GM12878 (cell line): Measurements from ENCODE around the gene TP53I3. TPM values are rescaled to one million over a fixed set of nuclear protein-coding genes. Genes with fewer than 3 reads are reported as not detected.

Experiments
- ATAC-seq: fragments of 200-7000 bp; cut with Tn5 transposase; 3 replicates; pipeline ENCODE4 v1.9.1; 2020; ENCODE audit warnings: mild to moderate bottlenecking, moderate library complexity
- BruUV-seq: library from RNA; stranded (reverse); fragments of 400-500 nt; replicated peaks from 2 replicates; lab custom pipeline; 2021; lab: Mats Ljungman, UMichigan
- CTCF ChIA-PET: fragments of 300-600 bp; sonication (Branson Sonifier 250); formaldehyde crosslinking; extraction: SDS; loops from one replicate; lab custom pipeline; 2021; ENCODE audit warnings: inconsistent platforms; lab: Yijun Ruan, JAX
- POLR2A ChIA-PET: fragments of 350-600 bp; formaldehyde crosslinking; extraction: SDS; loops from one replicate; lab custom pipeline; 2021; ENCODE audit warnings: inconsistent platforms; lab: Charles Lee
- RAD21 ChIA-PET: fragments of 300-600 bp; sonication (Branson Sonifier 250); formaldehyde crosslinking; loops from one replicate; lab custom pipeline; 2023; ENCODE audit warnings: antibody characterized with exemption; ENCODE audit not compliant: unreplicated experiment; lab: Charles Lee
- SMC1A ChIA-PET: fragments of 300-600 bp; sonication (Branson Sonifier 250); formaldehyde crosslinking; loops from one replicate; lab custom pipeline; 2023; ENCODE audit not compliant: unreplicated experiment, uncharacterized antibody; lab: Charles Lee
- DNase-seq: peaks from one replicate; pipeline ENCODE4 v3.0.0-alpha.2; 2011; ENCODE audit warnings: low read depth, low spot score
- FAIRE-seq: peaks from 3 replicates; lab custom pipeline; 2011; peaks lifted over from hg19 to GRCh38; lab: Jason Lieb, UNC
- H2AFZ ChIP-seq: 2 replicates; pipeline ENCODE4 v1.6.0; 2011; ENCODE audit warnings: low read depth, low read length, control low read depth; ENCODE audit not compliant: control insufficient read depth
- H3K27ac ChIP-seq: 2 replicates; pipeline ENCODE4 v1.5.1; 2011; ENCODE audit warnings: control low read depth; ENCODE audit not compliant: control insufficient read depth, insufficient read depth
- H3K27me3 ChIP-seq, 2 experiments: replicated peaks in 1 of 2; 2 replicates each; pipeline versions ENCODE4 v1.6.0 to v1.6.1; 2011; ENCODE audit warnings: low read length in 1 of 2; ENCODE audit not compliant: control insufficient read depth in 2 of 2, insufficient read depth in 2 of 2
- H3K36me3 ChIP-seq, 2 experiments: 2 replicates each; pipeline ENCODE4 v1.5.1; 2011; ENCODE audit warnings: low read length in 1 of 2; ENCODE audit not compliant: control insufficient read depth in 2 of 2, insufficient read depth in 2 of 2
- H3K4me1 ChIP-seq: 2 replicates; pipeline ENCODE4 v1.6.1; 2011; ENCODE audit warnings: mild to moderate bottlenecking, low read length, moderate library complexity, mixed read lengths; ENCODE audit not compliant: control insufficient read depth, insufficient read depth
- H3K4me2 ChIP-seq: 2 replicates; pipeline ENCODE4 v1.6.0; 2011; ENCODE audit warnings: control low read depth; ENCODE audit not compliant: control insufficient read depth, insufficient read depth
- H3K4me3 ChIP-seq: fragments of 200-600 bp; sonication (generic); 2 replicates; pipeline ENCODE4 v1.5.1; 2016
- H3K79me2 ChIP-seq: 2 replicates; pipeline ENCODE4 v1.6.0; 2011; ENCODE audit warnings: low read length; ENCODE audit not compliant: control insufficient read depth, insufficient read depth
- H3K9ac ChIP-seq: 2 replicates; pipeline ENCODE4 v1.8.0; 2011; ENCODE audit warnings: low read length, control low read depth, mixed read lengths; ENCODE audit not compliant: control insufficient read depth, insufficient read depth
- H3K9me3 ChIP-seq: replicated peaks from 3 replicates; pipeline ENCODE4 v1.5.1; 2011; ENCODE audit warnings: mild to moderate bottlenecking, low read length; ENCODE audit not compliant: control insufficient read depth, insufficient read depth
- H4K20me1 ChIP-seq: 2 replicates; pipeline ENCODE4 v1.6.0; 2011; ENCODE audit not compliant: control insufficient read depth, insufficient read depth
- DPF2 ChIP-seq: fragments of 450-650 bp; IDR thresholded peaks from 2 replicates; pipeline ENCODE4 v1.6.1; 2017; ENCODE audit warnings: mild to moderate bottlenecking
- E2F8 ChIP-seq: fragments of 450-650 bp; IDR thresholded peaks from 2 replicates; pipeline ENCODE4 v1.6.1; 2018; ENCODE audit warnings: mild to moderate bottlenecking, low read depth, moderate library complexity; ENCODE audit not compliant: partially characterized antibody
- IRF4 ChIP-seq: IDR thresholded peaks from 2 replicates; pipeline ENCODE4 v1.6.1; 2011; ENCODE audit warnings: low read depth, low read length
- NFXL1 ChIP-seq: fragments of 450-650 bp; IDR thresholded peaks from 2 replicates; pipeline ENCODE4 v1.6.1; 2017; ENCODE audit warnings: antibody characterized with exemption, mild to moderate bottlenecking, borderline replicate concordance
- RBBP5 ChIP-seq: fragments of 200-600 bp; sonication (generic); conservative IDR thresholded peaks from 2 replicates; pipeline ENCODE4 v1.6.1; 2016
- SMC3 ChIP-seq: IDR thresholded peaks from 2 replicates; pipeline ENCODE4 v1.6.1; 2011; ENCODE audit warnings: low read length, improper control_type of control experiment, borderline replicate concordance
- SPI1 ChIP-seq: IDR thresholded peaks from 2 replicates; pipeline ENCODE4 v1.6.1; 2011; ENCODE audit warnings: low read depth, mild to moderate bottlenecking, low read length, moderate library complexity, borderline replicate concordance; ENCODE audit not compliant: insufficient read depth
- SREBF1 ChIP-seq: IDR thresholded peaks from 2 replicates; pipeline ENCODE4 v1.6.1; 2012; ENCODE audit warnings: mild to moderate bottlenecking, low read length
- USF2 ChIP-seq: IDR thresholded peaks from 2 replicates; pipeline ENCODE4 v1.6.1; 2011; ENCODE audit warnings: low read depth, low read length, improper control_type of control experiment, borderline replicate concordance
- WGBS: methylation state at CpG from one replicate; pipeline ENCODE4 v1.1.6; 2016; ENCODE audit warnings: low lambda C conversion rate; ENCODE audit not compliant: insufficient replicate concordance, insufficient coverage; ENCODE audit errors: missing lambda C conversion rate; 5-methylcytosine and 5-hydroxymethylcytosine counted together
- in situ Hi-C: fragments of 300-500 bp; cut with MboI; formaldehyde crosslinking; loops from 9 replicates; pipeline ENCODE4 v1.14.3; 2018; ENCODE audit warnings: mixed read lengths
- intact Hi-C: fragments of 100-400 bp; cut with micrococcal nuclease; formaldehyde crosslinking; loops from one replicate; pipeline ENCODE4 v1.14.2; 2022; ENCODE audit not compliant: unreplicated experiment
- polyA plus RNA-seq, 11 experiments: library from polyadenylated mRNA; depleted of rRNA in 4 of 11; unstranded in 6 of 11; stranded (reverse) in 5 of 11; fragments of >200 nt; fragmentation: Nextera tagmentation in 4 of 11; fragmentation: Illumina TruSeq in 1 of 11; extraction: Ambion mirVana in 4 of 11; extraction: Trizol in 1 of 11; gene quantifications; 1 replicate in 1 of 11; 2 replicates in 10 of 11; pipeline versions ENCODE4 v1.2.1 to v1.2.3, GENCODE V29; 2011 to 2016; ENCODE audit warnings: inconsistent platforms in 2 of 11, missing spikeins in 2 of 11, low read depth in 1 of 11
- total RNA-seq, 4 experiments: library from RNA; depleted of rRNA in 3 of 4; stranded (reverse); fragments of >200 nt in 3 of 4; fragmentation: Illumina TruSeq in 1 of 4; extraction: Trizol in 1 of 4; gene quantifications; 2 replicates each; pipeline versions ENCODE4 v1.2.1 to v1.2.3, GENCODE V29; 2013 to 2021

The TP53I3 gene
- total and polyA plus RNA-seq, 10 of the 15 experiments (the other 5 are each of a cell fraction or from before 2014, with no cell fraction given), result 1.4 to 57.4 (median 11.6) TPM

GRCh38 chr2:24107336-24107735 is 22.7 kb upstream of the TP53I3 start:
- in situ Hi-C loops, result no loop called here
- no peak overlapping the region for H3K4me2 ChIP-seq
- RAD21 ChIA-PET, result no interaction called here
- ATAC-seq, result no peak
- SMC1A ChIA-PET, result interaction anchor here (1.5 kb wide), 1 partner anchor 18 kb away, joined by 4 read pairs; no protein-coding TSS in a partner anchor
- no peaks in the 10 kb centered on the region; the same call in 1 of the 3 replicates for H3K9me3 ChIP-seq
- POLR2A ChIA-PET, result interaction anchor here (0.6 kb wide), 1 partner anchor 151 kb away, joined by 3 read pairs; no protein-coding TSS in a partner anchor
- H3K27ac ChIP-seq, result no peak overlapping the region
- H4K20me1 ChIP-seq, result no peaks in the 10 kb centered on the region
- no peak for FAIRE-seq
- DNase-seq, result no peak
- H3K9ac ChIP-seq, result no peak overlapping the region
- BruUV-seq, result no TSS peak
- H2AFZ ChIP-seq, result no peak overlapping the region
- intact Hi-C loops, result no loop called here
- WGBS, result 93% methylated on average over 1 of the region's 1 CpG
- no peaks in the 10 kb centered on the region for H3K27me3 ChIP-seq
- TF ChIP-seq SREBF1 (no peak), DPF2 (no peak), E2F8 (no peak), SMC3 (no peak), SPI1 (no peak), USF2 (no peak), IRF4 (no peak), RBBP5 (no peak), NFXL1 (no peak)
- CTCF ChIA-PET, result interaction anchor here (1.0 to 1.2 kb wide), 2 partner anchors 13 to 23 kb away, joined by 4 read pairs; partner anchors contain the start of gene TP53I3
- H3K4me1 ChIP-seq, result peaks cover 9% of the 10 kb centered on the region
- no peak overlapping the region for H3K4me3 ChIP-seq
- no peaks in the 10 kb centered on the region for H3K36me3 ChIP-seq
- H3K79me2 ChIP-seq, result no peaks in the 10 kb centered on the region
